ENCODE results near the gene SERPINB6. TPM values are rescaled to one million over a fixed set of nuclear protein-coding genes. Genes with fewer than 3 reads are reported as not detected.

SERPINB6 gene
- total and polyA plus RNA-seq, 9 of the 15 experiments (the other 6 are each of a cell fraction or from before 2014, with no cell fraction given), result 86.6 to 211 (median 143) TPM

DNA sequence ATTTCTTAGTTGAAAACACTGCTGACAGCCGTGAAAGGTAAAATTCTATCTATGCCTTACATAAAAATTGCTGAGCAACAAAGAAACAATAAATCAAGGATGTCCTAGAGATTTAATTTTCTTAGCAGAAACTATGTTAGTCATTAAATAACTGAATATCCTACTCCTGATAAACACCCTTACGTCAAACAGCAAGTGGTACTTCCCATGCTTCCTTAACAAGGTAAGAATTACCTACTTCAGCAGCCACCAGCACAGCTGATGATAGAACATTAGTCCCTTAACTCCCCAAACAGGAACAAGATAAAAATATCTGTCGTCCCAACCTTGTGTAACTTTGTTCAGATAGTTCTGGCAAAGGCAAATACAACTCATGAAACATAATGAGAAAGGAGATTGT is 8.7 kb downstream of the SERPINB6 start (continued):
- TF ChIP-seq, protein P1, sequence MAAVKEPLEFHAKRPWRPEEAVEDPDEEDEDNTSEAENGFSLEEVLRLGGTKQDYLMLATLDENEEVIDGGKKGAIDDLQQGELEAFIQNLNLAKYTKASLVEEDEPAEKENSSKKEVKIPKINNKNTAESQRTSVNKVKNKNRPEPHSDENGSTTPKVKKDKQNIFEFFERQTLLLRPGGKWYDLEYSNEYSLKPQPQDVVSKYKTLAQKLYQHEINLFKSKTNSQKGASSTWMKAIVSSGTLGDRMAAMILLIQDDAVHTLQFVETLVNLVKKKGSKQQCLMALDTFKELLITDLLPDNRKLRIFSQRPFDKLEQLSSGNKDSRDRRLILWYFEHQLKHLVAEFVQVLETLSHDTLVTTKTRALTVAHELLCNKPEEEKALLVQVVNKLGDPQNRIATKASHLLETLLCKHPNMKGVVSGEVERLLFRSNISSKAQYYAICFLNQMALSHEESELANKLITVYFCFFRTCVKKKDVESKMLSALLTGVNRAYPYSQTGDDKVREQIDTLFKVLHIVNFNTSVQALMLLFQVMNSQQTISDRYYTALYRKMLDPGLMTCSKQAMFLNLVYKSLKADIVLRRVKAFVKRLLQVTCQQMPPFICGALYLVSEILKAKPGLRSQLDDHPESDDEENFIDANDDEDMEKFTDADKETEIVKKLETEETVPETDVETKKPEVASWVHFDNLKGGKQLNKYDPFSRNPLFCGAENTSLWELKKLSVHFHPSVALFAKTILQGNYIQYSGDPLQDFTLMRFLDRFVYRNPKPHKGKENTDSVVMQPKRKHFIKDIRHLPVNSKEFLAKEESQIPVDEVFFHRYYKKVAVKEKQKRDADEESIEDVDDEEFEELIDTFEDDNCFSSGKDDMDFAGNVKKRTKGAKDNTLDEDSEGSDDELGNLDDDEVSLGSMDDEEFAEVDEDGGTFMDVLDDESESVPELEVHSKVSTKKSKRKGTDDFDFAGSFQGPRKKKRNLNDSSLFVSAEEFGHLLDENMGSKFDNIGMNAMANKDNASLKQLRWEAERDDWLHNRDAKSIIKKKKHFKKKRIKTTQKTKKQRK (IDR thresholded peaks at IDR 0.05; ENCODE audit: borderline replicate concordance, low read depth, low read length), result no peak
- TF ChIP-seq LEF1 (IDR thresholded peaks at IDR 0.05) (no peak), MAZ (CRISPR knock-in tag; conservative IDR thresholded peaks at IDR 0.05 in 1 of 2, IDR thresholded peaks at IDR 0.05 in 1 of 2) (no peak), POLR2AphosphoS5 (IDR thresholded peaks at IDR 0.05; ENCODE audit: control insufficient read depth, insufficient read depth, low read depth, low read length) (peak; percentile 50), C11orf30 (IDR thresholded peaks at IDR 0.05; ENCODE audit: low read depth) (peak; percentile 61), ZNF444 (CRISPR knock-in tag; IDR thresholded peaks at IDR 0.05) (no peak), SIN3A (IDR thresholded peaks at IDR 0.05; ENCODE audit: borderline replicate concordance in 2 of 2, control insufficient read depth in 1 of 2, low read depth in 2 of 2, low read length in 2 of 2) (no peak), ZNF445 (CRISPR knock-in tag; IDR thresholded peaks at IDR 0.05; ENCODE audit: low read depth) (no peak), TAL1 (IDR thresholded peaks at IDR 0.05) (peak; percentile 79), TEAD2 (tag; IDR thresholded peaks at IDR 0.05) (no peak), CEBPB (tag; IDR thresholded peaks at IDR 0.05) (peak; percentile 45; the same call in 1 of the 2 replicates), ELF2 (CRISPR knock-in tag; IDR thresholded peaks at IDR 0.05) (no peak), HLTF (IDR thresholded peaks at IDR 0.05) (no peak), BRD9 (IDR thresholded peaks at IDR 0.05; ENCODE audit: low read depth, partially characterized antibody) (no peak), FOXJ3 (CRISPR knock-in tag; IDR thresholded peaks at IDR 0.05) (no peak), KAT8 (IDR thresholded peaks at IDR 0.05; ENCODE audit: low read depth) (no peak), FOXP1 (CRISPR knock-in tag; IDR thresholded peaks at IDR 0.05) (no peak)
- TF ChIP-seq, protein P2, sequence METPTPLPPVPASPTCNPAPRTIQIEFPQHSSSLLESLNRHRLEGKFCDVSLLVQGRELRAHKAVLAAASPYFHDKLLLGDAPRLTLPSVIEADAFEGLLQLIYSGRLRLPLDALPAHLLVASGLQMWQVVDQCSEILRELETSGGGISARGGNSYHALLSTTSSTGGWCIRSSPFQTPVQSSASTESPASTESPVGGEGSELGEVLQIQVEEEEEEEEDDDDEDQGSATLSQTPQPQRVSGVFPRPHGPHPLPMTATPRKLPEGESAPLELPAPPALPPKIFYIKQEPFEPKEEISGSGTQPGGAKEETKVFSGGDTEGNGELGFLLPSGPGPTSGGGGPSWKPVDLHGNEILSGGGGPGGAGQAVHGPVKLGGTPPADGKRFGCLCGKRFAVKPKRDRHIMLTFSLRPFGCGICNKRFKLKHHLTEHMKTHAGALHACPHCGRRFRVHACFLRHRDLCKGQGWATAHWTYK (CRISPR knock-in tag; IDR thresholded peaks at IDR 0.05), result no peak
- TF ChIP-seq, protein P3, sequence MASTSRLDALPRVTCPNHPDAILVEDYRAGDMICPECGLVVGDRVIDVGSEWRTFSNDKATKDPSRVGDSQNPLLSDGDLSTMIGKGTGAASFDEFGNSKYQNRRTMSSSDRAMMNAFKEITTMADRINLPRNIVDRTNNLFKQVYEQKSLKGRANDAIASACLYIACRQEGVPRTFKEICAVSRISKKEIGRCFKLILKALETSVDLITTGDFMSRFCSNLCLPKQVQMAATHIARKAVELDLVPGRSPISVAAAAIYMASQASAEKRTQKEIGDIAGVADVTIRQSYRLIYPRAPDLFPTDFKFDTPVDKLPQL (IDR thresholded peaks at IDR 0.05; ENCODE audit: extremely low read depth, insufficient read length), result no peak
- TF ChIP-seq, protein P4, sequence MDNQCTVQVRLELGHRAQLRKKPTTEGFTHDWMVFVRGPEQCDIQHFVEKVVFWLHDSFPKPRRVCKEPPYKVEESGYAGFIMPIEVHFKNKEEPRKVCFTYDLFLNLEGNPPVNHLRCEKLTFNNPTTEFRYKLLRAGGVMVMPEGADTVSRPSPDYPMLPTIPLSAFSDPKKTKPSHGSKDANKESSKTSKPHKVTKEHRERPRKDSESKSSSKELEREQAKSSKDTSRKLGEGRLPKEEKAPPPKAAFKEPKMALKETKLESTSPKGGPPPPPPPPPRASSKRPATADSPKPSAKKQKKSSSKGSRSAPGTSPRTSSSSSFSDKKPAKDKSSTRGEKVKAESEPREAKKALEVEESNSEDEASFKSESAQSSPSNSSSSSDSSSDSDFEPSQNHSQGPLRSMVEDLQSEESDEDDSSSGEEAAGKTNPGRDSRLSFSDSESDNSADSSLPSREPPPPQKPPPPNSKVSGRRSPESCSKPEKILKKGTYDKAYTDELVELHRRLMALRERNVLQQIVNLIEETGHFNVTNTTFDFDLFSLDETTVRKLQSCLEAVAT (IDR thresholded peaks at IDR 0.05), result no peak
- TF ChIP-seq, protein P5, sequence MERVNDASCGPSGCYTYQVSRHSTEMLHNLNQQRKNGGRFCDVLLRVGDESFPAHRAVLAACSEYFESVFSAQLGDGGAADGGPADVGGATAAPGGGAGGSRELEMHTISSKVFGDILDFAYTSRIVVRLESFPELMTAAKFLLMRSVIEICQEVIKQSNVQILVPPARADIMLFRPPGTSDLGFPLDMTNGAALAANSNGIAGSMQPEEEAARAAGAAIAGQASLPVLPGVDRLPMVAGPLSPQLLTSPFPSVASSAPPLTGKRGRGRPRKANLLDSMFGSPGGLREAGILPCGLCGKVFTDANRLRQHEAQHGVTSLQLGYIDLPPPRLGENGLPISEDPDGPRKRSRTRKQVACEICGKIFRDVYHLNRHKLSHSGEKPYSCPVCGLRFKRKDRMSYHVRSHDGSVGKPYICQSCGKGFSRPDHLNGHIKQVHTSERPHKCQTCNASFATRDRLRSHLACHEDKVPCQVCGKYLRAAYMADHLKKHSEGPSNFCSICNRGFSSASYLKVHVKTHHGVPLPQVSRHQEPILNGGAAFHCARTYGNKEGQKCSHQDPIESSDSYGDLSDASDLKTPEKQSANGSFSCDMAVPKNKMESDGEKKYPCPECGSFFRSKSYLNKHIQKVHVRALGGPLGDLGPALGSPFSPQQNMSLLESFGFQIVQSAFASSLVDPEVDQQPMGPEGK (CRISPR knock-in tag; IDR thresholded peaks at IDR 0.05; ENCODE audit: borderline replicate concordance), result no peak

Data from K562 (cell line).